PFSK-1 (cell line): Measurements from ENCODE around the gene SYT6.

Source experiments
- POLR2AphosphoS5 ChIP-seq: IDR thresholded peaks from 2 replicates; pipeline ENCODE4 v1.6.1; 2012; ENCODE audit warnings: low read depth, mild to moderate bottlenecking, control low read depth, low read length, moderate library complexity
- TF ChIP-seq, protein P1 (sequence below), 2 experiments: IDR thresholded peaks; 2 replicates each; pipeline versions ENCODE4 v1.6.1 to v1.8.0; 2011 to 2012; ENCODE audit warnings: low read depth in 2 of 2, low read length in 2 of 2, control low read depth in 1 of 2, inconsistent platforms in 1 of 2, mild to moderate bottlenecking in 1 of 2, moderate library complexity in 1 of 2; ENCODE audit not compliant: insufficient read depth in 1 of 2

DNA sequence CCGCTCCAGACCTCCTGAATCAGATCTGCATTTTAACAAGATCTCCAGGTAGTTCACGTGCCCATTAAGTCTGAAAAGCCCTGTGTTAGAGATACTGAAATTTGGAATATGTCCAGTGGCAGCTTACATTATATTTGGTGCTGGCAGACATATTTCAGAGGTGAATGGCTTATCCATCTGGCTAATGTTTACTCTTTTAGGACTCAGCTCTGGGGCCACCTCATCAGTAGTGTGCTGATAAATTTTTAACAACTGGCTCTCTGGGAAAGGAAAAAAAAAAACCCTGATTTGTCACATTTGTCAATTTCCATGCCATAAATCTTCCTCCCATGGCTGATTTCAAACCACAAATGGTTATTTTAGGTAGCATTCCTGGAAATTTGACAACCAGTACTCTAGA is 25.3 kb upstream of the SYT6 start:
- no peak for TF ChIP-seq POLR2AphosphoS5
- TF ChIP-seq, protein P1, sequence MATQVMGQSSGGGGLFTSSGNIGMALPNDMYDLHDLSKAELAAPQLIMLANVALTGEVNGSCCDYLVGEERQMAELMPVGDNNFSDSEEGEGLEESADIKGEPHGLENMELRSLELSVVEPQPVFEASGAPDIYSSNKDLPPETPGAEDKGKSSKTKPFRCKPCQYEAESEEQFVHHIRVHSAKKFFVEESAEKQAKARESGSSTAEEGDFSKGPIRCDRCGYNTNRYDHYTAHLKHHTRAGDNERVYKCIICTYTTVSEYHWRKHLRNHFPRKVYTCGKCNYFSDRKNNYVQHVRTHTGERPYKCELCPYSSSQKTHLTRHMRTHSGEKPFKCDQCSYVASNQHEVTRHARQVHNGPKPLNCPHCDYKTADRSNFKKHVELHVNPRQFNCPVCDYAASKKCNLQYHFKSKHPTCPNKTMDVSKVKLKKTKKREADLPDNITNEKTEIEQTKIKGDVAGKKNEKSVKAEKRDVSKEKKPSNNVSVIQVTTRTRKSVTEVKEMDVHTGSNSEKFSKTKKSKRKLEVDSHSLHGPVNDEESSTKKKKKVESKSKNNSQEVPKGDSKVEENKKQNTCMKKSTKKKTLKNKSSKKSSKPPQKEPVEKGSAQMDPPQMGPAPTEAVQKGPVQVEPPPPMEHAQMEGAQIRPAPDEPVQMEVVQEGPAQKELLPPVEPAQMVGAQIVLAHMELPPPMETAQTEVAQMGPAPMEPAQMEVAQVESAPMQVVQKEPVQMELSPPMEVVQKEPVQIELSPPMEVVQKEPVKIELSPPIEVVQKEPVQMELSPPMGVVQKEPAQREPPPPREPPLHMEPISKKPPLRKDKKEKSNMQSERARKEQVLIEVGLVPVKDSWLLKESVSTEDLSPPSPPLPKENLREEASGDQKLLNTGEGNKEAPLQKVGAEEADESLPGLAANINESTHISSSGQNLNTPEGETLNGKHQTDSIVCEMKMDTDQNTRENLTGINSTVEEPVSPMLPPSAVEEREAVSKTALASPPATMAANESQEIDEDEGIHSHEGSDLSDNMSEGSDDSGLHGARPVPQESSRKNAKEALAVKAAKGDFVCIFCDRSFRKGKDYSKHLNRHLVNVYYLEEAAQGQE (IDR thresholded peaks at IDR 0.05; ENCODE audit: insufficient read depth in 1 of 2, low read depth in 2 of 2, low read length in 2 of 2), result no peak
